DOHH2 (cell line): ENCODE results near the gene SLBP.

Source experiments
- H3F3A ChIP-seq: fragments of 200-600 bp; sonication (generic), shearing (Covaris generic); 2 replicates; pipeline ENCODE4 v1.6.0; 2016; ENCODE audit warnings: antibody characterized with exemption, mild to moderate bottlenecking; ENCODE audit not compliant: control insufficient read depth, insufficient read depth
- H3K27ac ChIP-seq: fragments of 200-600 bp; sonication (generic); 2 replicates; pipeline ENCODE4 v1.5.1; 2014; ENCODE audit warnings: low read depth, mild to moderate bottlenecking, low read length, moderate library complexity
- H3K27me3 ChIP-seq: fragments of 200-600 bp; sonication (generic); 2 replicates; pipeline ENCODE4 v1.6.1; 2014; ENCODE audit warnings: mild to moderate bottlenecking, low read length, mixed read lengths; ENCODE audit not compliant: control insufficient read depth
- H3K36me3 ChIP-seq: fragments of 200-600 bp; sonication (generic); 2 replicates; pipeline ENCODE4 v1.6.1; 2014; ENCODE audit warnings: mild to moderate bottlenecking, low read length, moderate library complexity, mixed read lengths; ENCODE audit not compliant: control insufficient read depth
- H3K4me1 ChIP-seq: fragments of 200-600 bp; sonication (generic); 2 replicates; pipeline ENCODE4 v1.6.1; 2014; ENCODE audit warnings: mild to moderate bottlenecking, low read length, mixed read lengths; ENCODE audit not compliant: control insufficient read depth
- H3K4me2 ChIP-seq: fragments of 200-600 bp; sonication (generic); 2 replicates; pipeline ENCODE4 v1.6.0; 2014; ENCODE audit warnings: mild to moderate bottlenecking, low read length, moderate library complexity
- H3K4me3 ChIP-seq: fragments of 200-600 bp; sonication (generic); 2 replicates; pipeline ENCODE4 v1.5.1; 2014; ENCODE audit warnings: mild to moderate bottlenecking, low read length, mixed read lengths
- H3K79me2 ChIP-seq: fragments of 200-600 bp; sonication (generic); 2 replicates; pipeline ENCODE4 v1.6.1; 2014; ENCODE audit warnings: mild to moderate bottlenecking, low read length, mixed read lengths; ENCODE audit not compliant: control insufficient read depth
- H3K9me2 ChIP-seq: fragments of 200-600 bp; sonication (generic); replicated peaks from 2 replicates; pipeline ENCODE4 v1.6.1; 2014; ENCODE audit warnings: mild to moderate bottlenecking, low read length, mixed read lengths; ENCODE audit not compliant: control insufficient read depth
- H3K9me3 ChIP-seq: fragments of 200-600 bp; sonication (generic); 2 replicates; pipeline ENCODE4 v1.6.1; 2014; ENCODE audit warnings: antibody characterized with exemption, low read length, mixed read lengths; ENCODE audit not compliant: control insufficient read depth, insufficient read depth
- H4K20me1 ChIP-seq: fragments of 200-600 bp; sonication (generic); 2 replicates; pipeline ENCODE4 v1.6.0; 2014; ENCODE audit warnings: low read depth, mild to moderate bottlenecking, antibody characterized with exemption, low read length, moderate library complexity; ENCODE audit not compliant: control insufficient read depth, insufficient read depth
- CTCF ChIP-seq: fragments of 200-600 bp; sonication (generic); IDR thresholded peaks from one replicate; pipeline ENCODE4 v1.5.1; 2014; ENCODE audit warnings: antibody characterized with exemption, mild to moderate bottlenecking, low read depth, low read length; ENCODE audit not compliant: poor library complexity, severe bottlenecking
- EZH2phosphoT487 ChIP-seq: fragments of 200-600 bp; sonication (generic); IDR thresholded peaks from 2 replicates; pipeline ENCODE4 v1.6.1; 2017; ENCODE audit warnings: borderline replicate concordance, mild to moderate bottlenecking, antibody characterized with exemption, low read length, moderate library complexity, mixed read lengths

Gene SLBP

GRCh38 chr4:1717129-1718094 lies 5.3 kb upstream of the SLBP start:
- H3K79me2 ChIP-seq, result peaks cover 85% of the 10 kb centered on the region
- H3K9me3 ChIP-seq, result no peaks in the 10 kb centered on the region
- H3K9me2 ChIP-seq, result no peaks in the 10 kb centered on the region
- peaks cover 9% of the 10 kb centered on the region; the same call in 1 of the 2 replicates for H4K20me1 ChIP-seq
- H3K4me3 ChIP-seq, result peak overlapping the region; percentile 92
- no peaks in the 10 kb centered on the region for H3K27me3 ChIP-seq
- peaks cover 44% of the 10 kb centered on the region for H3F3A ChIP-seq
- TF ChIP-seq EZH2phosphoT487, result no peak
- no peak for TF ChIP-seq CTCF
- H3K27ac ChIP-seq, result peak overlapping the region; percentile 96
- H3K36me3 ChIP-seq, result peaks cover 74% of the 10 kb centered on the region
- H3K4me1 ChIP-seq, result peaks cover 66% of the 10 kb centered on the region
- H3K4me2 ChIP-seq, result peak overlapping the region; percentile 91

- Histone ChIP-seq H4K20me1 (peaks cover 11% of the 10 kb centered on the region), H3K4me1 (peaks cover 66% of the 10 kb centered on the region), H3K27ac (peak overlapping the region; percentile 96), H3K9me2 (no peaks in the 10 kb centered on the region), H3K27me3 (no peaks in the 10 kb centered on the region), H3K4me2 (peak overlapping the region; percentile 91), H3K79me2 (peaks cover 81% of the 10 kb centered on the region), H3K4me3 (peak overlapping the region; percentile 92), H3F3A (peaks cover 41% of the 10 kb centered on the region), H3K36me3 (peaks cover 72% of the 10 kb centered on the region), H3K9me3 (no peaks in the 10 kb centered on the region)
- TF ChIP-seq CTCF (no peak), EZH2phosphoT487 (no peak)
Observed at GRCh38 chr4:1716065-1716945, 4.2 kb upstream of the SLBP start.

GRCh38 chr4:1715002-1715758 lies 3.1 kb upstream of the SLBP start:
- no peaks in the 10 kb centered on the region for H3K9me2 ChIP-seq
- peak overlapping the region; percentile 96 for H3K27ac ChIP-seq
- H3K36me3 ChIP-seq, result peaks cover 81% of the 10 kb centered on the region
- H4K20me1 ChIP-seq, result peaks cover 21% of the 10 kb centered on the region
- peaks cover 43% of the 10 kb centered on the region for H3F3A ChIP-seq
- H3K27me3 ChIP-seq, result no peaks in the 10 kb centered on the region
- peaks cover 86% of the 10 kb centered on the region for H3K79me2 ChIP-seq
- H3K9me3 ChIP-seq, result no peaks in the 10 kb centered on the region
- H3K4me2 ChIP-seq, result peak overlapping the region; percentile 91
- H3K4me1 ChIP-seq, result peaks cover 69% of the 10 kb centered on the region
- TF ChIP-seq CTCF, result no peak
- TF ChIP-seq EZH2phosphoT487, result no peak
- peak overlapping the region; percentile 92 for H3K4me3 ChIP-seq
